Bronchial epithelial cell (primary cell): ENCODE results near the gene RMDN3. TPM values are rescaled to one million over a fixed set of nuclear protein-coding genes. Genes with fewer than 3 reads are reported as not detected.
A peak's percentile ranks its signal among the peaks of the same experiment; 100 is the strongest.

Experiments used
- DNase-seq: peaks from one replicate; pipeline ENCODE4 v3.0.0-alpha.2; 2010; ENCODE audit warnings: low read depth
- FAIRE-seq: peaks from 2 replicates; lab custom pipeline; 2011; peaks lifted over from hg19 to GRCh38; lab: Jason Lieb, UNC
- H3K27me3 ChIP-seq: 2 replicates; pipeline ENCODE4 v1.5.1; 2011; ENCODE audit warnings: low read length; ENCODE audit not compliant: control insufficient read depth, insufficient read depth
- H3K36me3 ChIP-seq: 2 replicates; pipeline ENCODE4 v1.5.1; 2011; ENCODE audit warnings: low read length; ENCODE audit not compliant: control insufficient read depth, insufficient read depth
- H3K4me3 ChIP-seq: 2 replicates; pipeline ENCODE4 v1.5.1; 2011; ENCODE audit warnings: mild to moderate bottlenecking, low read depth, low read length, control low read depth
- CTCF ChIP-seq: IDR thresholded peaks from 2 replicates; pipeline ENCODE4 v1.5.1; 2011; ENCODE audit warnings: mild to moderate bottlenecking, moderate library complexity, low read length, control low read depth, inconsistent platforms; ENCODE audit not compliant: insufficient read depth, severe bottlenecking
- total RNA-seq: library from RNA; depleted of rRNA; stranded (reverse); fragments of >200 nt; gene quantifications from 2 replicates; pipeline ENCODE4 v1.2.1, GENCODE V29; 2014

Gene RMDN3
- total RNA-seq, 1 donor from 2014 or later, result 15.0 TPM

GRCh38 chr15:40762919-40763800, 8.1 kb upstream of the RMDN3 start:
- DNase-seq, result no peak
- Histone ChIP-seq H3K4me3 (peak overlapping the region; percentile 44), H3K36me3 (no peaks in the 10 kb centered on the region), H3K27me3 (no peaks in the 10 kb centered on the region)
- TF ChIP-seq CTCF, result no peak
- no peak for FAIRE-seq

- no peak for FAIRE-seq
- no peaks in the 10 kb centered on the region for H3K36me3 ChIP-seq
- no peaks in the 10 kb centered on the region for H3K27me3 ChIP-seq
- DNase-seq, result no peak
- no peak for TF ChIP-seq CTCF
- no peak overlapping the region for H3K4me3 ChIP-seq
Observed at GRCh38 chr15:40759961-40760360, 4.9 kb upstream of the RMDN3 start.

- peaks cover 3% of the 10 kb centered on the region for H3K36me3 ChIP-seq
- FAIRE-seq (no peak), DNase-seq (no peak)
- no peaks in the 10 kb centered on the region for H3K27me3 ChIP-seq
- no peak overlapping the region for H3K4me3 ChIP-seq
- TF ChIP-seq CTCF, result no peak
Observed at GRCh38 chr15:40756938-40757337, 1.9 kb upstream of the RMDN3 start.

- DNase-seq (no peak), FAIRE-seq (no peak)
- H3K36me3 ChIP-seq, result peaks cover 7% of the 10 kb centered on the region
- no peaks in the 10 kb centered on the region for H3K27me3 ChIP-seq
- no peak for TF ChIP-seq CTCF
- H3K4me3 ChIP-seq, result peak overlapping the region; percentile 74
Observed at GRCh38 chr15:40755812-40756208, 756 bp upstream of the RMDN3 start.

- TF ChIP-seq CTCF, result no peak
- peak overlapping the region; percentile 74 for H3K4me3 ChIP-seq
- no peak for FAIRE-seq
- peaks cover 11% of the 10 kb centered on the region for H3K36me3 ChIP-seq
- peak; percentile 29 for DNase-seq
- H3K27me3 ChIP-seq, result no peaks in the 10 kb centered on the region
Observed at GRCh38 chr15:40754574-40754882, 526 bp downstream of the RMDN3 start.
